ENCODE results near the gene NME9.

The NME9 gene

GRCh38 chr3:138347960-138348753 is 18.5 kb upstream of the NME9 start, which contains the start of gene MRAS:
MRAS (plus strand) TSS chr3:138348579; CDS start chr3:138372884, 24,305 bp downstream.
- peak; percentile 13 for TF ChIP-seq CTCF (IDR thresholded peaks at IDR 0.05; ENCODE audit: insufficient read depth, low read length, poor library complexity, severe bottlenecking)
- Histone ChIP-seq H3K4me3 (replicated peaks; ENCODE audit: low read depth, low read length) (peak within 1 kb of the TSS; percentile 55), H3K27me3 (replicated peaks; ENCODE audit: control insufficient read depth, insufficient read depth, low read length) (peaks cover 3% of the 10 kb centered on the region), H3K36me3 (ENCODE audit: control insufficient read depth, insufficient read depth, low read length) (no peaks in the 10 kb centered on the region)
- peak; percentile 17 for DNase-seq (ENCODE audit: extremely low read depth, insufficient read length)

GRCh38 chr3:138344754-138345153 is 15.1 kb upstream of the NME9 start:
- no peak for DNase-seq (ENCODE audit: extremely low read depth, insufficient read length)
- no peak for TF ChIP-seq CTCF (IDR thresholded peaks at IDR 0.05; ENCODE audit: insufficient read depth, low read length, poor library complexity, severe bottlenecking)
- no peak overlapping the region for H3K4me3 ChIP-seq (replicated peaks; ENCODE audit: low read depth, low read length)
- H3K27me3 ChIP-seq (replicated peaks; ENCODE audit: control insufficient read depth, insufficient read depth, low read length): peaks cover 3% of the 10 kb centered on the region
- no peaks in the 10 kb centered on the region for H3K36me3 ChIP-seq (ENCODE audit: control insufficient read depth, insufficient read depth, low read length)

GRCh38 chr3:138340511-138340910 is 10.9 kb upstream of the NME9 start:
- no peak for DNase-seq (ENCODE audit: extremely low read depth, insufficient read length)
- no peak for TF ChIP-seq CTCF (IDR thresholded peaks at IDR 0.05; ENCODE audit: insufficient read depth, low read length, poor library complexity, severe bottlenecking)
- Histone ChIP-seq H3K36me3 (ENCODE audit: control insufficient read depth, insufficient read depth, low read length) (no peaks in the 10 kb centered on the region), H3K27me3 (replicated peaks; ENCODE audit: control insufficient read depth, insufficient read depth, low read length) (no peaks in the 10 kb centered on the region; the same call in none of the 2 replicates), H3K4me3 (replicated peaks; ENCODE audit: low read depth, low read length) (no peak overlapping the region)

- H3K36me3 ChIP-seq (ENCODE audit: control insufficient read depth, insufficient read depth, low read length): no peaks in the 10 kb centered on the region
- H3K4me3 ChIP-seq (replicated peaks; ENCODE audit: low read depth, low read length): no peak overlapping the region
- DNase-seq (ENCODE audit: extremely low read depth, insufficient read length): no peak
- no peaks in the 10 kb centered on the region; the same call in 1 of the 2 replicates for H3K27me3 ChIP-seq (replicated peaks; ENCODE audit: control insufficient read depth, insufficient read depth, low read length)
- TF ChIP-seq CTCF (IDR thresholded peaks at IDR 0.05; ENCODE audit: insufficient read depth, low read length, poor library complexity, severe bottlenecking): no peak
These were observed 9.2 kb upstream of the NME9 start for GRCh38 chr3:138338811-138339210.

- no peak for TF ChIP-seq CTCF (IDR thresholded peaks at IDR 0.05; ENCODE audit: insufficient read depth, low read length, poor library complexity, severe bottlenecking)
- Histone ChIP-seq H3K4me3 (replicated peaks; ENCODE audit: low read depth, low read length) (no peak overlapping the region), H3K36me3 (ENCODE audit: control insufficient read depth, insufficient read depth, low read length) (no peaks in the 10 kb centered on the region), H3K27me3 (replicated peaks; ENCODE audit: control insufficient read depth, insufficient read depth, low read length) (no peaks in the 10 kb centered on the region)
- no peak for DNase-seq (ENCODE audit: extremely low read depth, insufficient read length)
These were observed 8.6 kb upstream of the NME9 start for GRCh38 chr3:138338244-138338643.
